ENCODE measurements around the gene OR2T5.
"Not testable (repeated sequence)": the region's sequence is repeated elsewhere in the genome, so short reads cannot be mapped to it uniquely, and the experiment has no call there.

Gene OR2T5

DNA sequence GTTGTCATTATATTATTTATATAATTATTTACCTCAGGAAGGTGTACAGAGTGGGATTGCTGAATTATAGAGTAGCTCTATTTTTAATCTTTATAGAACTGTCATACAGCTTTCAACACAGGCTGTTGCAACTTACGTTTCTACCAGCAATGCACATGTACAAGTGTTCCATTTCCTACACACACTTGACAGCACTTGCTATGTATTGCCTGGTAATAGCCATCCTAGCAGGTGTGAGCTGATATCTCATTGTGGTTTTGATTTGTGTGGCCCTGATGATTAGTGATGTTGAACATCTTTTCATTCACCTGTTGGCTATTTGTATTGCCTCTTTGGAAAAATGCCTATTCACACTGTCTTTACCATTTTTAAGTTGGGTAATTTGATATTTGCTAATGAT, 12.7 kb upstream of the OR2T5 start:
- Mint-ChIP-seq H3K9me3 (peaks cover 13% of the 10 kb centered on the region), H3K4me1 (peaks cover 24% of the 10 kb centered on the region)
- H3K4me3 Mint-ChIP-seq, H3K27me3 Mint-ChIP-seq, H3K27ac Mint-ChIP-seq, H3K36me3 Mint-ChIP-seq: not testable (repeated sequence)

DNA sequence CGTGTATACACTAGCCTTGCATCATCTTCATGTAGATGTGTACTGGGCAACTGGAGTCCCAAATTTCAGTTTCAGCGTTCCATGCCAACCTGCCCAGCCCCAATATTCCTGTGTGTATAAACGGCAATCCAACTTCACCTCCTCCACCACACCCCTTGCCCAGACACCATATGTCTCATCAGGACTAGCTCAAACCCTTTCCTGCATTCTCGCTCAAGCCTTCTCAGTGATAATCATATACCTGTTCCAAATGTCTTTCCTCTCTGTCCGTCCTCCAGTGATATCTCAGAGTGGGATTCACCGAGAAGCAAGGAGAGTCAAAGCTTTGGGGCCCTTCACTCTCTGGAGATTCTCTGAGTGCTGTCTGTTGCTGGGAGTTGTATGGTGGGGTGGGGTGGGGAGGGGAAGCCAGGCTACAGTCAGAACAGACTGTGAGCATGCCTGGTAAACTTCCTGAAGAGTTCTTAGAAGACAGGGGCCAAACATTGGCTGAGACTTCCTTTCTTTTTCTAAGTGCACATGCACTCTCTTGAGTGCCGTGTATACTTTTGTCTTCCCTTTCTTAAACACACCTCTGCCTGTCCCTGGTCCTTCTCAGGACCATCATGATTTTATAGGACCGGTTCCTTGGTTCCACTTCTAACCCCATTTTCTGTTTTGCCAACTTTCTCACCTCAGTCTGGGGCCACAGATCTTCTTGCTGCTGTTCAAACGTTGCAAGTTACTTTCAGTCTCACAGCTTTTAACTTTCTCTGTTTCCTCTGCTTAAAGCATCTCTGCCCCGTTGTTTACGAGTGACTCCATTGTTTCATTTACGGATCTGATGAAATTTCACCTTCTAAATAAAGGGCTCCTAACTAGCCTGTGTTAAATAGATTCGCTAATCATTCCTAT, 6.5 kb upstream of the OR2T5 start:
- H3K36me3 Mint-ChIP-seq, H3K27me3 Mint-ChIP-seq, H3K9me3 Mint-ChIP-seq: not testable (repeated sequence)
- H3K27ac Mint-ChIP-seq = peak overlapping the region; percentile 97
- peak overlapping the region; percentile 93 for H3K4me3 Mint-ChIP-seq
- peaks cover 33% of the 10 kb centered on the region for H3K4me1 Mint-ChIP-seq

DNA sequence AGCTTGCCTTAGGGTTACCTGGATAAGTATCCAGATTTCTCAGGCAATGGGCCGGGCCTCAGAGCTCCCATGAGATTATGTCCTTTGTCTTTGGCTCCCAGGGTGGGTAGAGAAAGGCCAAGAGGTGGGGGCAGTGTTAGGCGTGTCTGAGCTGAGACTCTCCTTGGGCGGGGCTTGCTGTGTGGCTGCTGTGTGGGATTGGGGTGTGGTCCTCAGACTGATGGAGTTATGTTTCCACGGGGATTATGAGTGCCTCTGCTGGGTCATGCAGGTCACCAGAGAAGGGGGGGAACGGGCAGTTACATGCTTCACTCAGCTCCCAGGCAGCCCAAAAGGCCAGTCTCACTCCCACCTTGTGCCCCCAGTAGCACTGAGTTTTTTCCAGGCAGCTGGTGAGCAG, 8.3 kb downstream of the OR2T5 start:
- H3K4me1 Mint-ChIP-seq, H3K27ac Mint-ChIP-seq, H3K9me3 Mint-ChIP-seq, H3K27me3 Mint-ChIP-seq, H3K36me3 Mint-ChIP-seq, H3K4me3 Mint-ChIP-seq: not testable (repeated sequence)

DNA sequence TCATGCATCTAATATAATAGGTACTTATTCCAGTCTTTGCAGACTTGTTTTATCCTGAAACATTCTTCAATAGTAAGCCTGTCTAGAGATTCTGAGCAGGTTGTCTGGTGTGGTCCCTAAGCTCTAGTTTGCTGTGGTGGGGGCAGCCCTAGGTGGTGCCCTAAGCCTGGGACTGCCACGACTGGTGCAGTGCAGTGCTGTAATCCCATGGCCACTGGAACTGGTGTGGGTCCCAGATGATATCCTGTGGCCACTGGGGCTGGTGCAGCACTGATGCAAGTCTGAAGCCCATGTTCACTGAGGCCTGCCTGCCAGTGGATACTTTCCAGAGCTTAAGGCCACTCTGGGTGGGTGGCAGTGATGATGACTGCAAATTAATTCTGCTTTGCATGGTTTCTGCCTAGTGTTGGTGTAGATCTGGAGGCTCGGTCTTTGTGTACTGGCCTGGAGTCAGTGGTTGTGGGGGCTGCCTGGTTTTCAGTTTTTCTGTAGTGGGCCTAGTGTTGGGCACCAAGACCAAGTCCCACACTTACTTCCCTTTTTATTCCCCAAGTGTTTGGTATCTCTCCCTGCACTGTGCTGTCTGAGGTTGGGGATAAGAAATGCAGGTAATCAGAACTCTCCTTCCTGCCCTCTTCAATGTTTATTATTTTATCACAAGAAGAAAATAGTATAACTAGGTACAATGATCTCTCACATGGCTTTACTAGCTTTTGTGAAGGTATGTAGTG, 12.1 kb downstream of the OR2T5 start:
- not testable (repeated sequence) for H3K4me1 Mint-ChIP-seq, H3K27me3 Mint-ChIP-seq, H3K9me3 Mint-ChIP-seq, H3K36me3 Mint-ChIP-seq, H3K4me3 Mint-ChIP-seq, H3K27ac Mint-ChIP-seq

- H3K27me3 Mint-ChIP-seq, H3K36me3 Mint-ChIP-seq, H3K9me3 Mint-ChIP-seq, H3K4me1 Mint-ChIP-seq, H3K4me3 Mint-ChIP-seq, H3K27ac Mint-ChIP-seq: not testable (repeated sequence)
Observed at GRCh38 chr1:248507773-248508172, 19.4 kb downstream of the OR2T5 start, which contains the start of gene OR2G6. OR2G6 (plus strand) TSS chr1:248508073; CDS start chr1:248521647, 13,574 bp downstream.

DNA sequence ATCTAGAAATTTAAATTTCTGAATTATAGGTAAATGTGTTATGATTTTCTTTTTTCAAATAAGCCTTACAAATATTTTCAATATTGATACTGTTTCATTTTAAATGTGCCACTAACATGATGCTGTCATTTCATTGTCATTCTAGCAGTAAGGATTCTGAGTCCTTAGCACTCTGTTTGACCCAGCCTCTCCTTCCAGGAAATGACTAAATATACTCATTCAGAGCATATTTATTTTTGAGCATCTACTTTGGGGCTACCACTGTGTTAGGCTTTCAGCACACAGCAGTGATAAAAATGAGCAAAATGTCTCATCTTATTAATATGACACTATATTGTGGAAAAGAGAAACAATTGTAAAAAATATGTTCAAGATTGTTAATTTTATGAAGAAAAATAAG, 21.8 kb downstream of the OR2T5 start:
- H3K4me1 Mint-ChIP-seq, H3K27me3 Mint-ChIP-seq: not testable (repeated sequence)

DNA sequence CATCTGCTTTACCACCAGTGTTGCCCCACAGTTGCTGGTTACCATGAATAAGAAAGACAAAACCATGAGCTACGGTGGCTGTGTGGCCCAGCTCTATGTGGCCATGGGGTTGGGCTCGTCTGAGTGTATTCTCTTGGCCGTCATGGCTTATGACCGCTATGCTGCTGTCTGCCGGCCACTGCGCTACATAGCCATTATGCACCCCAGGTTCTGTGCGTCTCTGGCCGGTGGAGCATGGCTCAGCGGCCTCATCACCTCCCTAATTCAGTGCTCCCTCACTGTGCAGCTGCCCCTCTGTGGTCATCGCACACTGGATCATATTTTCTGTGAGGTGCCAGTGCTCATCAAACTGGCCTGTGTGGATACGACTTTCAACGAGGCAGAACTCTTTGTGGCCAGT, 33.5 kb downstream of the OR2T5 start:
- no peaks in the 10 kb centered on the region for H3K4me1 Mint-ChIP-seq
- H3K4me3 Mint-ChIP-seq = no peak overlapping the region
- no peak overlapping the region for H3K27ac Mint-ChIP-seq
- H3K9me3 Mint-ChIP-seq = no peaks in the 10 kb centered on the region
- H3K27me3 Mint-ChIP-seq = no peaks in the 10 kb centered on the region
- H3K36me3 Mint-ChIP-seq = no peaks in the 10 kb centered on the region

More for the DNA sequence above, 21.8 kb downstream of the OR2T5 start:
- not testable (repeated sequence) for H3K27ac Mint-ChIP-seq, H3K36me3 Mint-ChIP-seq, H3K4me3 Mint-ChIP-seq, H3K9me3 Mint-ChIP-seq

GRCh38 chr1:248537449-248537848, 49.1 kb downstream of the OR2T5 start:
- H3K4me3 Mint-ChIP-seq, H3K9me3 Mint-ChIP-seq, H3K27ac Mint-ChIP-seq, H3K4me1 Mint-ChIP-seq, H3K27me3 Mint-ChIP-seq, H3K36me3 Mint-ChIP-seq: not testable (repeated sequence)
